Thoracic aorta (tissue), 2 donors: Measurements from ENCODE around the gene COG7. TPM values are rescaled to one million over a fixed set of nuclear protein-coding genes. Genes with fewer than 3 reads are reported as not detected.
A peak's percentile ranks its signal among the peaks of the same experiment; 100 is the strongest.

Source experiments
- ATAC-seq: fragments of 150-250 bp; one replicate; pipeline ENCODE4 v1.8.0; 2017; ENCODE audit warnings: low read depth; ENCODE audit not compliant: insufficient number of reproducible peaks, low FRiP score
- DNase-seq: peaks from one replicate; pipeline ENCODE4 v3.0.0-alpha.2; 2020; ENCODE audit warnings: low spot score
- H3K27ac ChIP-seq, 2 donors: fragments of 200-600 bp; sonication (generic); 1 replicate in 1 of 2; 2 replicates in 1 of 2; pipeline ENCODE4 v1.5.1; 2016; ENCODE audit warnings: mild to moderate bottlenecking in 2 of 2, moderate library complexity in 2 of 2
- H3K27me3 ChIP-seq: fragments of 200-600 bp; sonication (generic); replicated peaks from 2 replicates; pipeline ENCODE4 v1.6.0; 2016; ENCODE audit warnings: mild to moderate bottlenecking; ENCODE audit not compliant: insufficient read depth
- H3K36me3 ChIP-seq: fragments of 200-600 bp; sonication (generic); one replicate; pipeline ENCODE4 v1.5.1; 2016
- H3K4me1 ChIP-seq, 2 donors: fragments of 200-600 bp; sonication (generic); 1 replicate in 1 of 2; 2 replicates in 1 of 2; pipeline versions ENCODE4 v1.5.1 to v1.6.0; 2016; ENCODE audit warnings: low read depth in 2 of 2, mild to moderate bottlenecking in 1 of 2; ENCODE audit not compliant: control insufficient read depth in 1 of 2
- H3K4me3 ChIP-seq: fragments of 200-600 bp; sonication (generic); 2 replicates; pipeline ENCODE4 v1.5.1; 2016; ENCODE audit warnings: mild to moderate bottlenecking
- H3K9me3 ChIP-seq: fragments of 200-600 bp; sonication (generic); 2 replicates; pipeline ENCODE4 v1.5.1; 2016
- CTCF ChIP-seq: fragments of 200-600 bp; sonication (generic); IDR thresholded peaks from one replicate; pipeline ENCODE4 v1.5.1; 2019; ENCODE audit warnings: antibody characterized with exemption
- total RNA-seq, 2 donors: library from RNA; depleted of rRNA; stranded (reverse); fragments of >200 nt; gene quantifications; one replicate each; pipeline versions ENCODE4 v1.1.0 to v1.2.3, GENCODE V29; 2016

The COG7 gene
- total RNA-seq, 2 donors from 2014 or later, result 27.8 to 37.6 TPM

- Histone ChIP-seq H3K9me3 (no peaks in the 10 kb centered on the region), H3K4me3 (no peak overlapping the region), H3K27ac (no peak overlapping the region), H3K36me3 (peaks cover 9% of the 10 kb centered on the region), H3K4me1 (peaks cover 7 to 12% of the 10 kb centered on the region in 2 donors), H3K27me3 (no peaks in the 10 kb centered on the region)
- no peak for ATAC-seq
- no peak for DNase-seq
- TF ChIP-seq CTCF, result no peak
Observed at GRCh38 chr16:23499801-23500200, 46.8 kb upstream of the COG7 start.

- no peak overlapping the region for H3K4me3 ChIP-seq
- H3K4me1 ChIP-seq, result peaks cover 0 to 3% of the 10 kb centered on the region in 2 donors
- peaks cover 16% of the 10 kb centered on the region for H3K36me3 ChIP-seq
- H3K27me3 ChIP-seq, result no peaks in the 10 kb centered on the region
- ATAC-seq (no peak), DNase-seq (no peak)
- no peaks in the 10 kb centered on the region for H3K9me3 ChIP-seq
- H3K27ac ChIP-seq, result no peak overlapping the region
- TF ChIP-seq CTCF, result no peak
Observed at GRCh38 chr16:23498863-23499262, 45.9 kb upstream of the COG7 start.

- TF ChIP-seq CTCF, result no peak
- Histone ChIP-seq H3K36me3 (peaks cover 29% of the 10 kb centered on the region), H3K9me3 (no peaks in the 10 kb centered on the region), H3K4me3 (no peak overlapping the region), H3K27ac (no peak overlapping the region), H3K27me3 (no peaks in the 10 kb centered on the region), H3K4me1 (no peaks in the 10 kb centered on the region)
- ATAC-seq (no peak), DNase-seq (no peak)
Observed at GRCh38 chr16:23497543-23497868, 44.5 kb upstream of the COG7 start.

- H3K9me3 ChIP-seq, result no peaks in the 10 kb centered on the region
- H3K27me3 ChIP-seq, result no peaks in the 10 kb centered on the region
- DNase-seq (no peak), ATAC-seq (peak; percentile 56)
- peak overlapping the region; percentile 29 for H3K4me3 ChIP-seq
- peaks cover 30% of the 10 kb centered on the region for H3K36me3 ChIP-seq
- TF ChIP-seq CTCF, result no peak
- no peaks in the 10 kb centered on the region for H3K4me1 ChIP-seq
- peak overlapping the region in 1 of 2 donors; percentile 36 for H3K27ac ChIP-seq
Observed at GRCh38 chr16:23496821-23497542, 44.0 kb upstream of the COG7 start.

- H3K27ac ChIP-seq, result no peak overlapping the region
- H3K27me3 ChIP-seq, result no peaks in the 10 kb centered on the region
- no peaks in the 10 kb centered on the region for H3K4me1 ChIP-seq
- H3K9me3 ChIP-seq, result no peaks in the 10 kb centered on the region
- TF ChIP-seq CTCF, result no peak
- H3K36me3 ChIP-seq, result peaks cover 30% of the 10 kb centered on the region
- no peak for ATAC-seq
- DNase-seq, result no peak
- H3K4me3 ChIP-seq, result no peak overlapping the region
Observed at GRCh38 chr16:23495671-23496070, 42.7 kb upstream of the COG7 start.
